MCF 10A (cell line): ENCODE data around the gene OR51D1. TPM values are rescaled to one million over a fixed set of nuclear protein-coding genes. Genes with fewer than 3 reads are reported as not detected.

Experiments used
- BruUV-seq: library from RNA; stranded (reverse); fragments of 400-500 nt; replicated peaks from 2 replicates; lab custom pipeline; 2021; lab: Mats Ljungman, UMichigan
- CTCF ChIA-PET: fragments of 300-600 bp; sonication (Branson Sonifier 250); formaldehyde crosslinking; extraction: SDS; loops from one replicate; lab custom pipeline; 2021; ENCODE audit warnings: antibody characterized with exemption, inconsistent platforms; lab: Yijun Ruan, JAX
- POLR2A ChIA-PET: fragments of 300-600, 350-650 bp; sonication (Branson Sonifier 250); formaldehyde crosslinking; extraction: SDS; loops from one replicate; lab custom pipeline; 2020; ENCODE audit warnings: antibody characterized with exemption, inconsistent platforms; lab: Yijun Ruan, JAX
- DNase-seq: peaks from one replicate; pipeline ENCODE4 v3.0.0-alpha.2; 2018; ENCODE audit not compliant: unreplicated experiment
- H3K27ac Mint-ChIP-seq: one replicate; pipeline ENCODE4 v1.8.0; 2022; ENCODE audit warnings: mild to moderate bottlenecking, low read depth, mixed read lengths; ENCODE audit not compliant: unreplicated experiment
- H3K27me3 Mint-ChIP-seq: one replicate; pipeline ENCODE4 v1.8.0; 2022; ENCODE audit warnings: mixed read lengths; ENCODE audit not compliant: insufficient read depth, unreplicated experiment
- H3K36me3 Mint-ChIP-seq: one replicate; pipeline ENCODE4 v1.8.0; 2022; ENCODE audit warnings: mild to moderate bottlenecking, moderate library complexity, mixed read lengths; ENCODE audit not compliant: insufficient read depth, unreplicated experiment
- H3K4me1 Mint-ChIP-seq: one replicate; pipeline ENCODE4 v1.8.0; 2022; ENCODE audit warnings: mixed read lengths; ENCODE audit not compliant: insufficient read depth, unreplicated experiment
- H3K4me3 Mint-ChIP-seq: one replicate; pipeline ENCODE4 v1.8.0; 2022; ENCODE audit warnings: mild to moderate bottlenecking, moderate library complexity, mixed read lengths; ENCODE audit not compliant: unreplicated experiment
- H3K9me3 Mint-ChIP-seq: one replicate; pipeline ENCODE4 v1.8.0; 2022; ENCODE audit warnings: mixed read lengths; ENCODE audit not compliant: unreplicated experiment
- intact Hi-C: fragments of 100-400 bp; cut with micrococcal nuclease; formaldehyde crosslinking; loops from 2 replicates; pipeline ENCODE4 v1.14.1; 2022
- total RNA-seq: library from RNA; stranded (reverse); gene quantifications from 2 replicates; pipeline ENCODE4 v1.2.3, GENCODE V29; 2022
- TF ChIP-seq, protein P1 (sequence below): fragments of 200-600 bp; IDR thresholded peaks from one replicate; pipeline ENCODE4 v1.8.0; 2022; ENCODE audit warnings: antibody characterized with exemption, mild to moderate bottlenecking; ENCODE audit not compliant: unreplicated experiment

The OR51D1 gene
- total RNA-seq, 1 experiment from 2014 or later: not detected

DNA sequence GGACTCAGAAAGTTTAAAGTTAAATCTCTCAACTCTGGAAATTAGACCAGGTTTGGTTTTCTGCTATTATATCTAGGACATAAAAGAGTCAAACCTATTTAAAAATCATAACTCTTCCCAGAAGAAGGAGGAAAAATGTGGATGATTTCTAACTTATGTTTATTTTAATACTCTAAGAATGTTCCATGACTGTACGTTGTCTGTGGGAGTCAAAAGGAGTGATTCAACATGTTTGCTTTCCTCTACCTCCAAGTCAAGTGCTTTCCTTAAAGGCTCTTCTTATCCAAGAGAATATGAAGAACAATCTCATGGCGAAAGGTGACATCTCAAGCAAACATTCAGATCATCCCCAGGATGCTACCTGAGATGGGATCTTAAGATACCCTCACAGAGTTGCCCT lies 28.1 kb downstream of the OR51D1 start:
- Mint-ChIP-seq H3K36me3 (no peaks in the 10 kb centered on the region), H3K4me3 (no peak overlapping the region), H3K9me3 (no peaks in the 10 kb centered on the region), H3K27ac (no peak overlapping the region), H3K27me3 (peaks cover 54% of the 10 kb centered on the region), H3K4me1 (no peaks in the 10 kb centered on the region)
- TF ChIP-seq, protein P1, sequence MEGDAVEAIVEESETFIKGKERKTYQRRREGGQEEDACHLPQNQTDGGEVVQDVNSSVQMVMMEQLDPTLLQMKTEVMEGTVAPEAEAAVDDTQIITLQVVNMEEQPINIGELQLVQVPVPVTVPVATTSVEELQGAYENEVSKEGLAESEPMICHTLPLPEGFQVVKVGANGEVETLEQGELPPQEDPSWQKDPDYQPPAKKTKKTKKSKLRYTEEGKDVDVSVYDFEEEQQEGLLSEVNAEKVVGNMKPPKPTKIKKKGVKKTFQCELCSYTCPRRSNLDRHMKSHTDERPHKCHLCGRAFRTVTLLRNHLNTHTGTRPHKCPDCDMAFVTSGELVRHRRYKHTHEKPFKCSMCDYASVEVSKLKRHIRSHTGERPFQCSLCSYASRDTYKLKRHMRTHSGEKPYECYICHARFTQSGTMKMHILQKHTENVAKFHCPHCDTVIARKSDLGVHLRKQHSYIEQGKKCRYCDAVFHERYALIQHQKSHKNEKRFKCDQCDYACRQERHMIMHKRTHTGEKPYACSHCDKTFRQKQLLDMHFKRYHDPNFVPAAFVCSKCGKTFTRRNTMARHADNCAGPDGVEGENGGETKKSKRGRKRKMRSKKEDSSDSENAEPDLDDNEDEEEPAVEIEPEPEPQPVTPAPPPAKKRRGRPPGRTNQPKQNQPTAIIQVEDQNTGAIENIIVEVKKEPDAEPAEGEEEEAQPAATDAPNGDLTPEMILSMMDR: no peak
- no peak for DNase-seq
- intact Hi-C loops: no loop called here
- no TSS peak for BruUV-seq
- POLR2A ChIA-PET: no interaction called here
- CTCF ChIA-PET: no interaction called here

DNA sequence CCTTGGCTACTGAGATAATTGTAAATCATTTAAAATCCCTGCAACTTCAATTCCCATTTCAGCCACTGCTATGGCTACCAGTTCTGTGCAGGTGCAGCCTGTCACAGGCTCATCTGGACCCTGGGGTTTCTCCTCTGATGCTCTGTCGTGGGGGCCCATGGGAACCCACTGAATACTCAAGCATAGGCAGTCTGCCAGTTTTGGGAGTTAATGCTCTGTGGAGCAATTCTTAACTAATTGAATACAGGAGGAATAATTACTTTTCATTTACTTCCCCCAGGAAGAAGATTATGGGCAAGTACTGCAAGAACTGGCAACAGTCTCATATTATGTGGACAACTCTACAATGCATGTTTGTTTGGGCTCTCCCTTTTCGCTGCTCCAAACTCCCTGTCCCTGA lies 34.5 kb downstream of the OR51D1 start:
- peaks cover 11% of the 10 kb centered on the region for H3K27me3 Mint-ChIP-seq
- no peaks in the 10 kb centered on the region for H3K4me1 Mint-ChIP-seq
- no peaks in the 10 kb centered on the region for H3K9me3 Mint-ChIP-seq
- TF ChIP-seq, protein P1: no peak
- ChIA-PET POLR2A (no interaction called here), CTCF (interaction anchor here (0.8 to 1.9 kb wide), 2 partner anchors 35 to 482 kb away, joined by 3 to 5 read pairs; partner anchors contain the start of gene OR51D1)
- no peak overlapping the region for H3K4me3 Mint-ChIP-seq
- no peaks in the 10 kb centered on the region for H3K36me3 Mint-ChIP-seq
- DNase-seq: no peak
- no TSS peak for BruUV-seq
- intact Hi-C loops: no loop called here
- no peak overlapping the region for H3K27ac Mint-ChIP-seq

DNA sequence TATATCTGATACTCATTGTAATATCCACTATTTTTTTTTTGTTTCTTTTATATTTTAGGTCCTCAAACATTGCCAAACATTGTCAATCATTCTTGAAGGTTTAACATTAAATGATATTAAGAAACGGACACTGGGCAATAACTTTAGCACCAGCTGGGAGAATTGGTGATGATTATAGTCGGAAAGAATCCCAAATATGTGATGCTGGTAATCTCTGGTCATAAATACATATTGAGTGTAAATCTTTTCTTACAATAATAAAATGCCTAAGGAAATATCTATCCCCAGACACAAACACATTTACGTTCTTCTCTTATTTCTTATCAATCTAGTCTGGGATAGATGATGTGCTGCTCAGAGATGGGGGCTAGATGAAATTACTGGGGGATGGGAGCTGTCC lies 35.2 kb downstream of the OR51D1 start:
- CTCF ChIA-PET: interaction anchor here (0.8 to 1.9 kb wide), 2 partner anchors 35 to 482 kb away, joined by 3 to 5 read pairs; partner anchors contain the start of gene OR51D1
- H3K4me1 Mint-ChIP-seq: no peaks in the 10 kb centered on the region
- H3K27ac Mint-ChIP-seq: no peak overlapping the region
- no peak overlapping the region for H3K4me3 Mint-ChIP-seq
- no TSS peak for BruUV-seq
- peaks cover 3% of the 10 kb centered on the region for H3K27me3 Mint-ChIP-seq
- H3K9me3 Mint-ChIP-seq: no peaks in the 10 kb centered on the region
- no peak for DNase-seq
- no peaks in the 10 kb centered on the region for H3K36me3 Mint-ChIP-seq
- TF ChIP-seq, protein P1: no peak
- POLR2A ChIA-PET: interaction anchor here (0.6 kb wide), 1 partner anchor 406 kb away, joined by 3 read pairs; no protein-coding TSS in a partner anchor
- intact Hi-C loops: no loop called here

DNA sequence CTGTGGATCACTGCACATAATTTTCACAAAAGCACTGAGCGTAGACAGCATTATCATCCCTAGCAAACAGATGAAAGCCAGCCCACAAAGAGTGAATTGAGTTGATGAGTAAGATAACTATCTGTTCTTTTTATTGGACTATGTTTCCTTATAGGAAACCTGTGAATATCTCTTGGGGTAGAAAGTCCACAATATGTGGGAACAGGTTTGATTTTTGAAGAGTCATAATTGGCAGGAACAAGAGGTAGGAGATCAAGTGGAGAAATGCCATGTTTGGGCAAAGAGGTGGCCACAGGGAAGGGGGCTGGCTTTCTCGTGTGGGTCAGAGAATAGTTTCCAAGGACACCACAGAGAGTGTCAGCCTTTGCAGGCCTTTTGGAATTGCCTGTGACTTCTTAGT lies 36.5 kb downstream of the OR51D1 start:
- H3K4me3 Mint-ChIP-seq: no peak overlapping the region
- H3K4me1 Mint-ChIP-seq: no peaks in the 10 kb centered on the region
- intact Hi-C loops: no loop called here
- POLR2A ChIA-PET: no interaction called here
- CTCF ChIA-PET: no interaction called here
- no peak overlapping the region for H3K27ac Mint-ChIP-seq
- DNase-seq: no peak
- no TSS peak for BruUV-seq
- no peaks in the 10 kb centered on the region for H3K27me3 Mint-ChIP-seq
- TF ChIP-seq, protein P1: no peak
- H3K36me3 Mint-ChIP-seq: no peaks in the 10 kb centered on the region
- H3K9me3 Mint-ChIP-seq: no peaks in the 10 kb centered on the region
